SU-DHL-6 (cell line): ENCODE data around the gene RPS6KA2.

Experiments
- H2AFZ ChIP-seq: fragments of 200-600 bp; sonication (generic); 2 replicates; pipeline ENCODE4 v1.6.1; 2014; ENCODE audit warnings: low read depth, mild to moderate bottlenecking, moderate library complexity, mixed read lengths, antibody characterized with exemption, low read length; ENCODE audit not compliant: severe bottlenecking
- H3F3A ChIP-seq: fragments of 200-600 bp; shearing (Covaris generic); 2 replicates; pipeline ENCODE4 v1.6.0; 2016; ENCODE audit warnings: antibody characterized with exemption, mild to moderate bottlenecking; ENCODE audit not compliant: insufficient read depth
- H3K27ac ChIP-seq: fragments of 200-600 bp; sonication (generic); 2 replicates; pipeline ENCODE4 v1.5.1; 2016; ENCODE audit warnings: low read depth, mild to moderate bottlenecking, low read length, moderate library complexity, mixed read lengths
- H3K27me3 ChIP-seq: fragments of 200-600 bp; sonication (generic), shearing (Covaris generic); 2 replicates; pipeline ENCODE4 v1.6.0; 2014; ENCODE audit warnings: mild to moderate bottlenecking, low read length
- H3K36me3 ChIP-seq: fragments of 200-600 bp; sonication (generic); 2 replicates; pipeline ENCODE4 v1.6.1; 2014; ENCODE audit warnings: mild to moderate bottlenecking, low read length, mixed read lengths
- H3K4me2 ChIP-seq: fragments of 300-600, 200-600 bp; shearing (Covaris generic), sonication (generic); 2 replicates; pipeline ENCODE4 v1.6.0; 2014; ENCODE audit warnings: low read length, low read depth, mild to moderate bottlenecking; ENCODE audit not compliant: poor library complexity, severe bottlenecking
- H3K4me3 ChIP-seq: fragments of 200-600 bp; sonication (generic); 2 replicates; pipeline ENCODE4 v1.5.1; 2014; ENCODE audit warnings: antibody characterized with exemption, low read length, mild to moderate bottlenecking, mixed read lengths; ENCODE audit not compliant: insufficient read depth, poor library complexity, severe bottlenecking
- H3K79me2 ChIP-seq: fragments of 200-600 bp; sonication (generic); 2 replicates; pipeline ENCODE4 v1.6.1; 2014; ENCODE audit warnings: mild to moderate bottlenecking, low read length, moderate library complexity; ENCODE audit not compliant: insufficient read depth
- H3K9ac ChIP-seq: fragments of 200-600 bp; sonication (generic); 2 replicates; pipeline ENCODE4 v1.7.0; 2014; ENCODE audit warnings: mild to moderate bottlenecking, low read length
- H3K9me2 ChIP-seq: fragments of 200-600 bp; sonication (generic); replicated peaks from 2 replicates; pipeline ENCODE4 v1.6.1; 2014; ENCODE audit warnings: low read length; ENCODE audit not compliant: insufficient read depth
- H3K9me3 ChIP-seq: fragments of 200-600 bp; sonication (generic); 2 replicates; pipeline ENCODE4 v1.6.1; 2014; ENCODE audit warnings: low read length, mixed read lengths; ENCODE audit not compliant: insufficient read depth
- H4K20me1 ChIP-seq: fragments of 200-600 bp; sonication (generic); 2 replicates; pipeline ENCODE4 v1.6.1; 2014; ENCODE audit warnings: low read depth, mild to moderate bottlenecking, antibody characterized with exemption, low read length, moderate library complexity, mixed read lengths
- CTCF ChIP-seq: fragments of 200-600 bp; sonication (generic); IDR thresholded peaks from one replicate; pipeline ENCODE4 v1.5.1; 2017; ENCODE audit warnings: antibody characterized with exemption, mild to moderate bottlenecking, low read length, moderate library complexity; ENCODE audit not compliant: insufficient read depth, poor library complexity, severe bottlenecking
- EZH2phosphoT487 ChIP-seq: fragments of 200-600 bp; sonication (generic), shearing (Covaris generic); conservative IDR thresholded peaks from 2 replicates; pipeline ENCODE4 v1.6.1; 2018; ENCODE audit warnings: mild to moderate bottlenecking, antibody characterized with exemption, low read length, moderate library complexity, mixed read lengths

The RPS6KA2 gene

DNA sequence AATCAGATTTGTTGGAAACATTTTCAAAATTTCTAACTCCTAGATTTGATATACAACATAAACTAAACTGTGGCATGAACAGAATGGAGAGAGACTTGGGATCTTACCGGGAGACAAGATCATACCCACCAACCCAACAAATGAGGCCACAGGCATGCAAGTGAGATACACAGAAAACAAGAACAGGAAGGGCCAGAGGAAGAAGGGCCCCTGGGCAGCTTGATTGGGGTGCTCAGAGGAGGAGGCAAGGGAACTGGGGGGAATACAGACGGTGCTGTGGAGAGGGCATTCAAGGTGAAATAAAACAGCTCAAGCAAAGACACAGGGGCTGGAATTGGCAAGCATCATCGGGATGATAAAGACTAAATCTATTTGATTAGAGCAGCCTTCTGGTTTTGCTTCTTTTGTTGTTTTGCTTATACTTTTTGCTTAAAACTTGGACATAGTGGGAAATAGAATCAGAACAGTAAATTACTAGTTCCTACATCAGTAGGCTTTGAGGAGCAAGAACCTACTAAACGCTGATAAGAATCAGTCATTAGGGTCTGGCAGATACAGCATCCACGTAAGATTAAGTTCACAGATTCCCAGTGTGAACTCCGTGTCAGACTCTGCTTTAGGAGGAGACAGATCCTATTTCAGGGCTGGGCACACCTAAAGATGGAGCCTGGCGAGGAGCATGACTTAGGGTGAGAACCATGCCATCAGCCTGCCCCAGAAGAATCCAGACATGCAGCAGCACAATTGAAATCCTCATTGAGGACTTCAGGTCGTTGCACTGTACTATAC lies 37.1 kb downstream of the RPS6KA2 start:
- Histone ChIP-seq H3K4me2 (no peak overlapping the region), H3K9me2 (no peaks in the 10 kb centered on the region), H3K27me3 (no peaks in the 10 kb centered on the region), H3K4me3 (no peak overlapping the region), H3K79me2 (no peaks in the 10 kb centered on the region), H2AFZ (no peak overlapping the region), H3K9me3 (no peaks in the 10 kb centered on the region), H4K20me1 (no peaks in the 10 kb centered on the region), H3K27ac (no peak overlapping the region), H3K9ac (no peak overlapping the region), H3F3A (0 out of 2 replicates have a peak, but pooled peaks cover 3% of the 10 kb centered on the region), H3K36me3 (no peaks in the 10 kb centered on the region)
- TF ChIP-seq CTCF (no peak), EZH2phosphoT487 (no peak)

GRCh38 chr6:166589337-166589731 lies 37.7 kb downstream of the RPS6KA2 start:
- peak overlapping the region; percentile 27 for H3K4me2 ChIP-seq
- no peak overlapping the region for H3K9ac ChIP-seq
- no peaks in the 10 kb centered on the region for H3K9me3 ChIP-seq
- H3K9me2 ChIP-seq = no peaks in the 10 kb centered on the region
- H3K4me3 ChIP-seq = no peak overlapping the region
- no peaks in the 10 kb centered on the region for H3K79me2 ChIP-seq
- H3K27ac ChIP-seq = no peak overlapping the region
- 0 out of 2 replicates have a peak, but pooled peaks cover 3% of the 10 kb centered on the region for H3F3A ChIP-seq
- H3K27me3 ChIP-seq = no peaks in the 10 kb centered on the region
- H3K36me3 ChIP-seq = no peaks in the 10 kb centered on the region
- no peaks in the 10 kb centered on the region for H4K20me1 ChIP-seq
- TF ChIP-seq CTCF = no peak
- TF ChIP-seq EZH2phosphoT487 = no peak
- no peak overlapping the region for H2AFZ ChIP-seq

DNA sequence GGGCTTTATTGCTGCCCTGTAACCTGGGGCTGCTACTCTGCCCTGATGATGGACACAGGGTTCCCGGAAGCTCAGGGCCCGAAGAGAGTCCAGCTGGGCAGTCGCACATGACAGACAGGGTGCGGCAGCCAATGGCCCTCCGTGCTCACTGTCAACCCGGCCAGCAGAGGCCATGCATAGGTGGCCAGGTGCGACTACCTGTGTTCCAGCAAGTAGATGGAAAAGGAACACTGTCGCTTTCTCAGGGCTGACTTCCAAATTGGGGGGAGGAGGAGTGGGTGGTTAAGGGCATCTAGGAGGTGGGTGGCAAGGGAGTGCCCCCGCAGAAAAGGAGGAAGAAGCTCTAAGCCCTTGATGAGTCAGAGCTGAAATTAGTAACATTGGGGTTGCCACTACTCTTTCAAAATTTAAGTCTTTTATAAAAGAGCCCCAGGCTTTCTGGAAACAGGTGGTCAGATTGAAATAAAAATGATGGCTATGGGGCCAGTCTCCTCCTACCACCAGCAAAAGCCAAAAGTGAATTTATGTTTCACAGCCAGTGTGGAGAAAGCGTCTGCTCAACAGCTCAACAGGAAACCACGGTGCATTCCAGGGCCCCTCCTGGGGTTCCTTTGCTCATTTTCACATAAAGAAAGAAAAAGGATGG lies 38.2 kb downstream of the RPS6KA2 start:
- Histone ChIP-seq H3K27ac (peak overlapping the region; percentile 77), H3K27me3 (no peaks in the 10 kb centered on the region), H3F3A (0 out of 2 replicates have a peak, but pooled peaks cover 3% of the 10 kb centered on the region), H2AFZ (no peak overlapping the region), H4K20me1 (no peaks in the 10 kb centered on the region), H3K9me3 (no peaks in the 10 kb centered on the region), H3K4me3 (no peak overlapping the region), H3K9ac (no peak overlapping the region), H3K79me2 (no peaks in the 10 kb centered on the region), H3K4me2 (peak overlapping the region; percentile 27), H3K36me3 (no peaks in the 10 kb centered on the region), H3K9me2 (no peaks in the 10 kb centered on the region)
- TF ChIP-seq CTCF (no peak), EZH2phosphoT487 (no peak)
